Measurements from ENCODE around the gene SLC9A8.

Gene SLC9A8

DNA sequence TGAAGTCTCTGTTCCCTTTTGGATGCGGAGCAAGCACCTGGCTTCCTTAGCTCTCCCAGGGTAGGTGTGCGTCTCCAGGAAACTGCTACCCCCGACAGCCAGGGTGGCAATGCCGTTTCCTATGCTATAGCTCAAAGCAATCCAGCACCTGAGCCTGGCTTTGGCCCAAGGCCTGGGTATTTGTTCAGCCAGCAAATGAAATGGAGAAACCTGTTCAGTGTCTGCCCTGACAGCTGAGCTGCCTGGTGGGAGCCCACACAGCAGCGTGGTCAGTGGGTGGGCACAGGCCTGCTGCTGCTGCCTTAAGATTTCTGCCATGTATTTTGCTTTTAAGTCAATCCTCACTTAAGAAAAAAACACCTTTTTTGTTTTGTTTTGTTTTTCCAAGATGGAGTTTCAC is 89.0 kb downstream of the SLC9A8 start:
- TF ChIP-seq TEAD4 (IDR thresholded peaks at IDR 0.05) (no peak), CREB1 (IDR thresholded peaks at IDR 0.05; ENCODE audit: low read depth) (no peak), ZBTB7A (IDR thresholded peaks at IDR 0.05; ENCODE audit: low read depth) (no peak), TCF12 (IDR thresholded peaks at IDR 0.05; ENCODE audit: low read depth) (no peak)
- TF ChIP-seq, protein P1, sequence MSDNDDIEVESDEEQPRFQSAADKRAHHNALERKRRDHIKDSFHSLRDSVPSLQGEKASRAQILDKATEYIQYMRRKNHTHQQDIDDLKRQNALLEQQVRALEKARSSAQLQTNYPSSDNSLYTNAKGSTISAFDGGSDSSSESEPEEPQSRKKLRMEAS (IDR thresholded peaks at IDR 0.05) = no peak

DNA sequence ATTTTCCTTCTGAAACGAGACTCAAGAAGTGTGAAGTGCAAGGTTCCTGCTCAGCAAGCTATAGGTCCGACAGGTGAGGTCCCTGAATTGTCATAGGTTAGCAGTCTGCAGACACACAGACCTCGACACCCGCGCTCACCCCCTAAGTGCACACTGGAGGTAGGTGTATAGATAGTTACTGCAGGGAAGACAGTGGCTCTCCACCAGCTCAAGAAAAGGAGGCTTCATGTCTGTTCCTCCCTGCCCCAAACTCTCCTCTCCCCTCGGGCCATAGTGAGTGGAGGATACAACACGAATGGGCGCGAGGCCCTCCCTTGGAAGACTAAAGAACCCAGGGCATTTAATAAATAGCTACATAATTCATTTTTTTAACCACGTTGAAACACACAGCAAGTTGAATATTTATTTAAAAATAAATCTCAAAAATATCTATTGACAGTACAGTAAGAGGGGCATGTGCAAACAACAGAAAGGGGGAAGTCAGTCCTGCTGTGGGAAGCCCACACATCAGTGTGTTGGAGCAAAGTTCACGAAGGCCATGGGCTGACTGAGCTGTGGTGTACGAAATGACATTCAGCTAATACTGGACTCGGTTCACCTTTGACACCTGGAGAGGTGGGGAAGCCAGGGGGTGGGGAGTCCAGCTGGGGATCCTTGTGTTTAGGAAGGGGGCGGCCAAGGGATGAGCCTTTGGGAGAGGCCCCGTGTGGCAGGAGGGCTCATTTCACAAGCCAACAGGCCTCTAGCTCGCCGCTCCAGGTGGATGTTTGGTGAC is 92.0 kb downstream of the SLC9A8 start:
- TF ChIP-seq, protein P2, sequence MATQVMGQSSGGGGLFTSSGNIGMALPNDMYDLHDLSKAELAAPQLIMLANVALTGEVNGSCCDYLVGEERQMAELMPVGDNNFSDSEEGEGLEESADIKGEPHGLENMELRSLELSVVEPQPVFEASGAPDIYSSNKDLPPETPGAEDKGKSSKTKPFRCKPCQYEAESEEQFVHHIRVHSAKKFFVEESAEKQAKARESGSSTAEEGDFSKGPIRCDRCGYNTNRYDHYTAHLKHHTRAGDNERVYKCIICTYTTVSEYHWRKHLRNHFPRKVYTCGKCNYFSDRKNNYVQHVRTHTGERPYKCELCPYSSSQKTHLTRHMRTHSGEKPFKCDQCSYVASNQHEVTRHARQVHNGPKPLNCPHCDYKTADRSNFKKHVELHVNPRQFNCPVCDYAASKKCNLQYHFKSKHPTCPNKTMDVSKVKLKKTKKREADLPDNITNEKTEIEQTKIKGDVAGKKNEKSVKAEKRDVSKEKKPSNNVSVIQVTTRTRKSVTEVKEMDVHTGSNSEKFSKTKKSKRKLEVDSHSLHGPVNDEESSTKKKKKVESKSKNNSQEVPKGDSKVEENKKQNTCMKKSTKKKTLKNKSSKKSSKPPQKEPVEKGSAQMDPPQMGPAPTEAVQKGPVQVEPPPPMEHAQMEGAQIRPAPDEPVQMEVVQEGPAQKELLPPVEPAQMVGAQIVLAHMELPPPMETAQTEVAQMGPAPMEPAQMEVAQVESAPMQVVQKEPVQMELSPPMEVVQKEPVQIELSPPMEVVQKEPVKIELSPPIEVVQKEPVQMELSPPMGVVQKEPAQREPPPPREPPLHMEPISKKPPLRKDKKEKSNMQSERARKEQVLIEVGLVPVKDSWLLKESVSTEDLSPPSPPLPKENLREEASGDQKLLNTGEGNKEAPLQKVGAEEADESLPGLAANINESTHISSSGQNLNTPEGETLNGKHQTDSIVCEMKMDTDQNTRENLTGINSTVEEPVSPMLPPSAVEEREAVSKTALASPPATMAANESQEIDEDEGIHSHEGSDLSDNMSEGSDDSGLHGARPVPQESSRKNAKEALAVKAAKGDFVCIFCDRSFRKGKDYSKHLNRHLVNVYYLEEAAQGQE (IDR thresholded peaks at IDR 0.05; ENCODE audit: low read depth) = no peak
- TF ChIP-seq TCF12 (IDR thresholded peaks at IDR 0.05; ENCODE audit: low read depth) (no peak), RAD21 (IDR thresholded peaks at IDR 0.05; ENCODE audit: low read depth) (no peak), CEBPB (IDR thresholded peaks at IDR 0.05) (no peak), NFIC (IDR thresholded peaks at IDR 0.05) (no peak), ZBTB7A (IDR thresholded peaks at IDR 0.05; ENCODE audit: low read depth) (no peak), CREB1 (IDR thresholded peaks at IDR 0.05; ENCODE audit: low read depth) (no peak), TEAD4 (IDR thresholded peaks at IDR 0.05) (no peak), TAF1 (IDR thresholded peaks at IDR 0.05; ENCODE audit: low read depth) (no peak), YY1 (IDR thresholded peaks at IDR 0.05; ENCODE audit: low read depth) (no peak), FOXM1 (IDR thresholded peaks at IDR 0.05; ENCODE audit: borderline replicate concordance, low read depth) (no peak), EP300 (IDR thresholded peaks at IDR 0.05; ENCODE audit: borderline replicate concordance) (no peak), EGR1 (IDR thresholded peaks at IDR 0.05) (no peak)
- TF ChIP-seq, protein P1 (IDR thresholded peaks at IDR 0.05) = no peak
- TF ChIP-seq, protein P3, sequence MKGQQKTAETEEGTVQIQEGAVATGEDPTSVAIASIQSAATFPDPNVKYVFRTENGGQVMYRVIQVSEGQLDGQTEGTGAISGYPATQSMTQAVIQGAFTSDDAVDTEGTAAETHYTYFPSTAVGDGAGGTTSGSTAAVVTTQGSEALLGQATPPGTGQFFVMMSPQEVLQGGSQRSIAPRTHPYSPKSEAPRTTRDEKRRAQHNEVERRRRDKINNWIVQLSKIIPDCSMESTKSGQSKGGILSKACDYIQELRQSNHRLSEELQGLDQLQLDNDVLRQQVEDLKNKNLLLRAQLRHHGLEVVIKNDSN (IDR thresholded peaks at IDR 0.05) = no peak

DNA sequence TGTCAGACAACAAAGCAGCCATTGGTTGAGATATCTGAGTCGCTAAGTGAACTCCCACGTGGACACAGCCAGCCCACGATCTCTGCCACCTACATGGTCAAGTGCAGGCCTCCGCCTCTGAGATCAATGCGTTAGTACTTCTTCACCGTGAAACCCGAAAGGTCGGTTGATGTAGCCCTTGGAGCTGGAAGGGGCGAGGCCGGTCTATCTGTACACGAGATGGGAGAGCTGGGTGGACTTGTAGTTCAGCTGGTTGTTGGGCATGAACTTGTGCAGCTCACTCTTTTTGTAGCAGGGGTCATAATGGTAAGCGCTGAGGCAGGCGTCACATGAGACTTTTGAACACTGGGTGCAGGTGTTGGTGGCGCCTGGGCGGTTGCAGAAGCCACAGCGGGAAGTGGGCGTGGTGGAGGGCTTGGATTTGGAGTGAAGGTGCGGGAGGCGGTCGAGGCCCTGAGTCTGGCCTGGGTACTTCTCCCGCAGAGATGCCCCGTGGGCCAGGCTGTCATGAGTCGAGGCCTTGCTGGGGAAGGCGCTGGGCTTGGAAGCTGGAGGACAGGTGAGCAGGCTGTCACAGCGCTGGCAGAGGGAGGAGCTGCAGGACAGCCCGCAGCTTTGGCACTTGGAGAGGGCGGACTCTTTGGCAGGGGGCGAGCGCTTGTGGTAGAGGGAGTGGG is 92.9 kb downstream of the SLC9A8 start:
- TF ChIP-seq TEAD4 (IDR thresholded peaks at IDR 0.05) = no peak
- no peak for TF ChIP-seq TCF12 (IDR thresholded peaks at IDR 0.05; ENCODE audit: low read depth)
- TF ChIP-seq TAF1 (IDR thresholded peaks at IDR 0.05; ENCODE audit: low read depth) = no peak
- TF ChIP-seq EP300 (IDR thresholded peaks at IDR 0.05; ENCODE audit: borderline replicate concordance) = no peak
- TF ChIP-seq YY1 (IDR thresholded peaks at IDR 0.05; ENCODE audit: low read depth) = no peak
- TF ChIP-seq, protein P1 (IDR thresholded peaks at IDR 0.05) = no peak
- TF ChIP-seq, protein P3 (IDR thresholded peaks at IDR 0.05) = no peak
- no peak for TF ChIP-seq EGR1 (IDR thresholded peaks at IDR 0.05)
- no peak for TF ChIP-seq CREB1 (IDR thresholded peaks at IDR 0.05; ENCODE audit: low read depth)
- no peak for TF ChIP-seq ZBTB7A (IDR thresholded peaks at IDR 0.05; ENCODE audit: low read depth)
- TF ChIP-seq, protein P2 (IDR thresholded peaks at IDR 0.05; ENCODE audit: low read depth) = no peak
- no peak for TF ChIP-seq NFIC (IDR thresholded peaks at IDR 0.05)
- no peak for TF ChIP-seq RAD21 (IDR thresholded peaks at IDR 0.05; ENCODE audit: low read depth)
- TF ChIP-seq FOXM1 (IDR thresholded peaks at IDR 0.05; ENCODE audit: borderline replicate concordance, low read depth) = no peak
- no peak for TF ChIP-seq CEBPB (IDR thresholded peaks at IDR 0.05)

DNA sequence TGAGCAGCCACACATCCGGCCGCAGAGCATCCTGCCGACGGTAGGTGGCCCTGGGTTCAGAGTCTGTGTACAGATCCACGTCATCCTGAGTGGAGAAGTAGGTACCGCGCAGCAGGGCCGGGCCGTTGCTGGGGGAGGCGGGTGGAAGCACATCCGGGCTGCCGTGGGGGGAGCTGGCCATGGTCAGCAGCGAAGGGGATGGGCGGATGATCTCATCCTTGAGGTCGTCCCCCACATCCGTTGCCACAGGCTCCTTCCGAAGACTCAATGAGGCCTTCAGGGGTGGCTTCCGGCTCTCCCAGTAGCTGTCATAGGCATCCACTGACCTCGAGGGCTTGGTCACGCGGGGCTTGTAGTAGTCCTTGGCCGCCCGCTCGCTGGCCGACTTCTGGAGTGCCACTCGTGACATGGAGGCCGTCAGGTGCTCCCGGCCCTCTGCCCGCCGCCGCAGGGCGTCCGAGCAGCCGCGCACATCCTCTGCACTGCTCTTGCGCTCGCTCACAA is 93.5 kb downstream of the SLC9A8 start:
- no peak for TF ChIP-seq EP300 (IDR thresholded peaks at IDR 0.05; ENCODE audit: borderline replicate concordance)
- no peak for TF ChIP-seq TEAD4 (IDR thresholded peaks at IDR 0.05)
- no peak for TF ChIP-seq ZBTB7A (IDR thresholded peaks at IDR 0.05; ENCODE audit: low read depth)
- TF ChIP-seq, protein P2 (IDR thresholded peaks at IDR 0.05; ENCODE audit: low read depth) = no peak
- TF ChIP-seq CREB1 (IDR thresholded peaks at IDR 0.05; ENCODE audit: low read depth) = no peak
- TF ChIP-seq RAD21 (IDR thresholded peaks at IDR 0.05; ENCODE audit: low read depth) = no peak
- TF ChIP-seq, protein P3 (IDR thresholded peaks at IDR 0.05) = no peak
- TF ChIP-seq TAF1 (IDR thresholded peaks at IDR 0.05; ENCODE audit: low read depth) = no peak

All from Ishikawa (cell line).